ENCODE data around the gene FMN2. TPM values are rescaled to one million over a fixed set of nuclear protein-coding genes. Genes with fewer than 3 reads are reported as not detected.
"Not testable (repeated sequence)": the region's sequence is repeated elsewhere in the genome, so short reads cannot be mapped to it uniquely, and the experiment has no call there.

The FMN2 gene
- polyA plus RNA-seq, 2 of the 4 experiments (the other 2 are of a cell fraction) = 2.8 to 4.2 TPM

- POLR2A ChIA-PET = no interaction called here
- no peak for TF ChIP-seq FOXS1 (CRISPR knock-in tag; IDR thresholded peaks at IDR 0.05)
- TF ChIP-seq EP300 (IDR thresholded peaks at IDR 0.05) = no peak
- TF ChIP-seq FOSB (CRISPR knock-in tag; IDR thresholded peaks at IDR 0.05) = no peak
- TF ChIP-seq EHMT2 (IDR thresholded peaks at IDR 0.05; ENCODE audit: low read depth) = no peak
- TF ChIP-seq POLR2AphosphoS2 (conservative IDR thresholded peaks at IDR 0.05; ENCODE audit: low read length) = no peak
- no peak for TF ChIP-seq ATOH8 (CRISPR knock-in tag; IDR thresholded peaks at IDR 0.05; ENCODE audit: low read depth)
- no peak for TF ChIP-seq GATA3 (IDR thresholded peaks at IDR 0.05; ENCODE audit: borderline replicate concordance)
- TF ChIP-seq BHLHE40 (IDR thresholded peaks at IDR 0.05; ENCODE audit: low read depth, low read length) = no peak
- TF ChIP-seq ESRRA (IDR thresholded peaks at IDR 0.05; ENCODE audit: borderline replicate concordance, low read length) = no peak
- TF ChIP-seq PHF8 (IDR thresholded peaks at IDR 0.05; ENCODE audit: borderline replicate concordance, low read depth) = no peak
- TF ChIP-seq KDM1A (IDR thresholded peaks at IDR 0.05; ENCODE audit: low read depth) = no peak
- no peak overlapping the region for H3K27ac ChIP-seq
- no peak for ATAC-seq
- FAIRE-seq = no peak
- CTCF ChIA-PET = no interaction called here
- 82% methylated on average over 3 of the region's 3 CpGs for WGBS (ENCODE audit: missing lambda C conversion rate)
- H3K4me2 ChIP-seq = no peak overlapping the region
- DNase-seq (ENCODE audit: low read depth in 1 of 2, low spot score in 1 of 2) = no peak
- no peaks in the 10 kb centered on the region for H3K4me1 ChIP-seq
- H3K9me3 ChIP-seq = no peaks in the 10 kb centered on the region
- no peak overlapping the region for H3K4me3 ChIP-seq
Measured at GRCh38 chr1:240255922-240256321, 164.2 kb downstream of the FMN2 start.

DNA sequence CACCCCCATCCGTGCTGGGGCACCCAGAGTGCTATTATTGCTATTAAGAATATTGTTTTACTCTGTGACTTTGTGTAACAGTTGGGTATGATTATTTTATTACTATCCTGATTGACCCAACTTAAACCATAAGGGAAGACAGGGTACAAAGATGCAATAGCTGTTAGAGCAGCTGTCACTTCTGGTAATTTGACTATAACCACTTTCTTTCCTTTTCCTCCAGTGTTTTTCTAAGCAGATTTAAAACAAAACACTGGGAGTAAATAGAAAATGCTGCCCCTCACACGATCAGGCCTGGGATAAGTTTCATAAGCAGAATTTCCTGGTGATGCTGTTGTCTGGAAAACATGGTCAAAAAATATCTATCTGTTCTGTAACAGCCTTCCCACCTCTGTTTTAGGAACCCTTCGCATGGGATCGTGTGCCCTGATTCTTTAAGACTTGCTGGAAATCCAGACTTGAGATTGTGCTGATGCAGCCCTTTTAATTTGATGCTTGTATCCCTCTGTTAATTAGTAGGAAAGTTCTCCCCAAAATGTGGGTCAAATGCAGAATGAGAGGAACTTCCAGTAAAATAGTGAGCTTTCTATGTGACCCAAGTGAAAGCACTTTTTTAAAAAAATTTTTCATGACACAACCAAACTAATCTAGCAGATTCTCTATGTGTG, 165.3 kb downstream of the FMN2 start:
- Histone ChIP-seq H3K4me1 (no peaks in the 10 kb centered on the region), H3K9me3 (no peaks in the 10 kb centered on the region), H3K4me2 (no peak overlapping the region), H3K27ac (no peak overlapping the region), H3K4me3 (no peak overlapping the region)
- POLR2A ChIA-PET = no interaction called here
- ATAC-seq (no peak), FAIRE-seq (no peak), DNase-seq (ENCODE audit: low read depth in 1 of 2, low spot score in 1 of 2) (no peak)
- CTCF ChIA-PET = no interaction called here
- TF ChIP-seq, protein P1, sequence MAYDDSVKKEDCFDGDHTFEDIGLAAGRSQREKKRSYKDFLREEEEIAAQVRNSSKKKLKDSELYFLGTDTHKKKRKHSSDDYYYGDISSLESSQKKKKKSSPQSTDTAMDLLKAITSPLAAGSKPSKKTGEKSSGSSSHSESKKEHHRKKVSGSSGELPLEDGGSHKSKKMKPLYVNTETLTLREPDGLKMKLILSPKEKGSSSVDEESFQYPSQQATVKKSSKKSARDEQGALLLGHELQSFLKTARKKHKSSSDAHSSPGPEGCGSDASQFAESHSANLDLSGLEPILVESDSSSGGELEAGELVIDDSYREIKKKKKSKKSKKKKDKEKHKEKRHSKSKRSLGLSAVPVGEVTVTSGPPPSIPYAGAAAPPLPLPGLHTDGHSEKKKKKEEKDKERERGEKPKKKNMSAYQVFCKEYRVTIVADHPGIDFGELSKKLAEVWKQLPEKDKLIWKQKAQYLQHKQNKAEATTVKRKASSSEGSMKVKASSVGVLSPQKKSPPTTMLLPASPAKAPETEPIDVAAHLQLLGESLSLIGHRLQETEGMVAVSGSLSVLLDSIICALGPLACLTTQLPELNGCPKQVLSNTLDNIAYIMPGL (CRISPR knock-in tag; IDR thresholded peaks at IDR 0.05; ENCODE audit: borderline replicate concordance) = no peak
- peak; percentile 75 for TF ChIP-seq MAFK (IDR thresholded peaks at IDR 0.05; ENCODE audit: partially characterized antibody)
- 81% methylated on average over 4 of the region's 4 CpGs for WGBS (ENCODE audit: missing lambda C conversion rate)

DNA sequence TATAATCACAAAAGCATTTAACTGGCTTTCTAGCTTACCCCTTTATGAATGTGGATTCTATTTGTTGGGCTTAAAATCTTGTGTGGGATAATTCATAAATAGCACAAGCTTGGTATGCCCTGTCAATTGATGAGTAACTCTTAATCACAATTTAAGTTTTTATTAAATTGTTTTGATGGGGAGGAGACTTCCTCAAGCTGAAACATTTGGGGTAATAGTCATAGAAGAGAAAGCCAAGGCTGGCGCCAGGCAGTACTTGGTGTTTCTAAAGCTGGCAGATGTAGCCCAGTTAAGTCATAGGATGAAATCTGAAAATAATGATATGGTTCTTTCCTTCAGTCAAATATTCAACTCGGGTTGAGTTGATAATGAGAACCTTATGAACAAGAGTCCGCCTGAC, 167.2 kb downstream of the FMN2 start:
- FAIRE-seq = no peak

DNA sequence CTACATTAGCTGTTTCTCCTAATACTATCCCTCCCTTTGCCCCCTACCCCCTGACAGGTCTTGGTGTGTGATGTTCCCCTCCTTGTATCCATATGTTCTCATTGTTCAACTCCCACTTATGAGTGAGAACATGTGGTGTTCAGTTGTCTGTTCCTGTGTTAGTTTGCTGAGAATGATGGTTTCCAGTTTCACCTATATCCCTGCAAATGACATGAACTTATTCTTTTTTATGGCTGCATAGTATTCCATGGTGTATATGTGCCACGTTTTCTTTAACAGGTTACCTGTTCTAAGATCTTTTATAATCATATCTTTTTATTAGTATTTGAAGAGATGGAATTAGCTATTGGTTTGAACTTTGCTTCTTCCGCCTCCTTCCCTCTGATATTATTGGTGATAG, 172.8 kb downstream of the FMN2 start:
- H3K9me3 ChIP-seq; FAIRE-seq; POLR2A ChIA-PET; ATAC-seq; H3K4me2 ChIP-seq; DNase-seq (ENCODE audit: low read depth in 1 of 2, low spot score in 1 of 2); H3K4me1 ChIP-seq; H3K27ac ChIP-seq; H3K4me3 ChIP-seq; CTCF ChIA-PET: not testable (repeated sequence)
- WGBS (ENCODE audit: missing lambda C conversion rate) = 71% methylated on average over 2 of the region's 2 CpGs

More for the DNA sequence above, 167.2 kb downstream of the FMN2 start:
- TF ChIP-seq, protein P2, sequence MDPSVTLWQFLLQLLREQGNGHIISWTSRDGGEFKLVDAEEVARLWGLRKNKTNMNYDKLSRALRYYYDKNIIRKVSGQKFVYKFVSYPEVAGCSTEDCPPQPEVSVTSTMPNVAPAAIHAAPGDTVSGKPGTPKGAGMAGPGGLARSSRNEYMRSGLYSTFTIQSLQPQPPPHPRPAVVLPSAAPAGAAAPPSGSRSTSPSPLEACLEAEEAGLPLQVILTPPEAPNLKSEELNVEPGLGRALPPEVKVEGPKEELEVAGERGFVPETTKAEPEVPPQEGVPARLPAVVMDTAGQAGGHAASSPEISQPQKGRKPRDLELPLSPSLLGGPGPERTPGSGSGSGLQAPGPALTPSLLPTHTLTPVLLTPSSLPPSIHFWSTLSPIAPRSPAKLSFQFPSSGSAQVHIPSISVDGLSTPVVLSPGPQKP (IDR thresholded peaks at IDR 0.05; ENCODE audit: low read depth, low read length) = no peak
- TF ChIP-seq BHLHE40 (IDR thresholded peaks at IDR 0.05; ENCODE audit: low read depth, low read length) (no peak), NR3C1 (IDR thresholded peaks at IDR 0.05) (no peak), KDM5A (IDR thresholded peaks at IDR 0.05) (no peak), ZFP36 (IDR thresholded peaks at IDR 0.05; ENCODE audit: borderline replicate concordance, partially characterized antibody) (no peak), FOSB (CRISPR knock-in tag; IDR thresholded peaks at IDR 0.05) (no peak), TFCP2L1 (CRISPR knock-in tag; IDR thresholded peaks at IDR 0.05) (no peak)
- H3K4me3 ChIP-seq = no peak overlapping the region
- POLR2A ChIA-PET = no interaction called here
- H3K9me3 ChIP-seq = no peaks in the 10 kb centered on the region
- CTCF ChIA-PET = interaction anchor here (0.8 kb wide), 1 partner anchor 25 kb away, joined by 3 read pairs; no protein-coding TSS in a partner anchor
- 75% methylated on average over 3 of the region's 3 CpGs for WGBS (ENCODE audit: missing lambda C conversion rate)
- no peak for DNase-seq (ENCODE audit: low read depth in 1 of 2, low spot score in 1 of 2)
- ATAC-seq = no peak
- no peak overlapping the region for H3K27ac ChIP-seq
- H3K4me2 ChIP-seq = no peak overlapping the region
- no peaks in the 10 kb centered on the region for H3K4me1 ChIP-seq
